A549 (cell line): ENCODE measurements around the gene LBX2.

Experiments
- BHLHE40 ChIP-seq: IDR thresholded peaks from 2 replicates; pipeline ENCODE4 v1.6.1; 2012; ENCODE audit warnings: low read depth, low read length, inconsistent platforms
- CTCF ChIP-seq: fragments of >200 bp; sonication (Bioruptor Twin); formaldehyde crosslinking; IDR thresholded peaks from 3 replicates; pipeline ENCODE4 v1.5.1; 2016
- EP300 ChIP-seq, 2 experiments: fragments of >200 bp; sonication (Bioruptor Twin); formaldehyde crosslinking; IDR thresholded peaks; 2 replicates in 1 of 2; 3 replicates in 1 of 2; pipeline ENCODE4 v1.6.1; 2016 to 2017
- HOXB5 ChIP-seq: fragments of 250-450 bp; sonication (Bioruptor Pico); IDR thresholded peaks from 2 replicates; pipeline ENCODE4 v1.5.0; 2020; ENCODE audit warnings: mild to moderate bottlenecking, moderate library complexity
- KDM5A ChIP-seq: fragments of 200-600 bp; sonication (generic); IDR thresholded peaks from 2 replicates; pipeline ENCODE4 v1.6.1; 2016; ENCODE audit warnings: antibody characterized with exemption, mild to moderate bottlenecking
- MAX ChIP-seq: IDR thresholded peaks from 2 replicates; pipeline ENCODE4 v1.6.1; 2012
- POLR2A ChIP-seq: IDR thresholded peaks from 2 replicates; pipeline ENCODE4 v1.6.1; 2012; ENCODE audit warnings: mild to moderate bottlenecking, low read length
- RFX5 ChIP-seq: fragments of 450-650 bp; IDR thresholded peaks from 2 replicates; pipeline ENCODE4 v1.7.1; 2014; ENCODE audit warnings: antibody characterized with exemption, mild to moderate bottlenecking, moderate library complexity
- TFCP2L1 ChIP-seq: fragments of 250-450 bp; sonication (Bioruptor Pico); IDR thresholded peaks from 2 replicates; pipeline ENCODE4 v1.5.0; 2021; ENCODE audit warnings: mild to moderate bottlenecking
- TF ChIP-seq, protein P1 (sequence below): fragments of 150-350 bp; IDR thresholded peaks from 2 replicates; pipeline ENCODE4 v1.6.1; 2014; ENCODE audit warnings: low read depth, mild to moderate bottlenecking, low read length

DNA sequence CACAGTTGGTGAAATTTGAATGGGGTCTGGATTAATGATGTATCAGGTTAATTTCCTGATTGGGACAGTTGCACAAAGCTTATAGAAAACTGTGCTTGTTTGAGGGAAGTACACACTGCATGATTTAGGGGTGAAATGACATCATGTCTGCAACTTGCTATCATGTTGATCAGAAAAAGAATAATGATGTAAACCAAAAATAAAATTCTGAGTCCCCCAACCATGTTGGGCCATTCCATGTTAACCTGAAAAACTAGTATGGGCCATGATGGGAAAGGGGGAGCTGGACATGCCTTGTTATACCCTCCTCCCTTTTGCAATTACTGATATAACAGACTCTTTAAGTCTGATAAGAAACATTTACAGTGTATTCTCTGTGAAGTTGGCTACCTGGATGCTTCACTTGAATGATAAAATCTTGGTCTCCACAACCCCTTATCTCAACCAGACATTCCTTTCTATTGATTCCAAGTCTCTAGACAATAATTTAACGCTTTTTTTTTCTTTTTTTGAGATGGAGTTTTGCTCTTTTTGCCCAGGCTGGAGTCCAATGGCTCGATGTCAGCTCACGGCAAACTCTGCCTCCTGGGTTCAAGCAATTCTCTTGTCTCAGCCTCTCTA, 48.7 kb downstream of the LBX2 start:
- no peak for TF ChIP-seq CTCF
- TF ChIP-seq KDM5A = no peak
- TF ChIP-seq EP300 (IDR thresholded peaks at IDR 0.05) = no peak
- TF ChIP-seq, protein P1, sequence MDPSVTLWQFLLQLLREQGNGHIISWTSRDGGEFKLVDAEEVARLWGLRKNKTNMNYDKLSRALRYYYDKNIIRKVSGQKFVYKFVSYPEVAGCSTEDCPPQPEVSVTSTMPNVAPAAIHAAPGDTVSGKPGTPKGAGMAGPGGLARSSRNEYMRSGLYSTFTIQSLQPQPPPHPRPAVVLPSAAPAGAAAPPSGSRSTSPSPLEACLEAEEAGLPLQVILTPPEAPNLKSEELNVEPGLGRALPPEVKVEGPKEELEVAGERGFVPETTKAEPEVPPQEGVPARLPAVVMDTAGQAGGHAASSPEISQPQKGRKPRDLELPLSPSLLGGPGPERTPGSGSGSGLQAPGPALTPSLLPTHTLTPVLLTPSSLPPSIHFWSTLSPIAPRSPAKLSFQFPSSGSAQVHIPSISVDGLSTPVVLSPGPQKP = no peak
- TF ChIP-seq TFCP2L1 (CRISPR knock-in tag) = no peak
- TF ChIP-seq RFX5 = no peak
- no peak for TF ChIP-seq HOXB5 (CRISPR knock-in tag)
- no peak for TF ChIP-seq BHLHE40
- TF ChIP-seq POLR2A = no peak
- TF ChIP-seq MAX = no peak
